Measurements from ENCODE around the gene CFAP73. TPM values are rescaled to one million over a fixed set of nuclear protein-coding genes. Genes with fewer than 3 reads are reported as not detected.

Gene CFAP73
- total and polyA plus RNA-seq, 2 of the 8 experiments (the other 6 are each of a cell fraction or from before 2014, with no cell fraction given) = 0.45 to 0.56 TPM

GRCh38 chr12:113135178-113136127 is 14.1 kb upstream of the CFAP73 start, which contains the start of gene RASAL1 (continued):
- TF ChIP-seq EP300 (IDR thresholded peaks at IDR 0.05; ENCODE audit: borderline replicate concordance in 1 of 2, low read depth in 2 of 2, low read length in 2 of 2) (no peak), ASH2L (IDR thresholded peaks at IDR 0.05; ENCODE audit: low read length) (peak; percentile 44)

Measured in H1 (cell line).